ENCODE results near the gene ALDH3B1.

GRCh38 chr11:67996051-67996450 is 14.1 kb upstream of the ALDH3B1 start:
- TF ChIP-seq POLR2A (IDR thresholded peaks at IDR 0.05; ENCODE audit: low read depth, low read length) (no peak), JUN (IDR thresholded peaks at IDR 0.05; ENCODE audit: borderline replicate concordance, insufficient read depth, insufficient read length, low read depth) (no peak), CTCF (IDR thresholded peaks at IDR 0.05; ENCODE audit: extremely low read depth in 1 of 2, insufficient read depth in 1 of 2, low read depth in 1 of 2, low read length in 2 of 2) (no peak), POLR2AphosphoS5 (IDR thresholded peaks at IDR 0.05; ENCODE audit: insufficient read depth, low read depth, low read length) (no peak), EZH2 (IDR thresholded peaks at IDR 0.05; ENCODE audit: borderline replicate concordance, low read depth, low read length, severe bottlenecking) (no peak), MYC (IDR thresholded peaks at IDR 0.05; ENCODE audit: low read depth, low read length) (no peak), FOS (IDR thresholded peaks at IDR 0.05; ENCODE audit: borderline replicate concordance, insufficient read depth, low read length) (no peak), MAX (IDR thresholded peaks at IDR 0.05; ENCODE audit: insufficient read depth, insufficient read length) (no peak)

Data from endothelial cell of umbilical vein (primary cell).